ENCODE data around the gene USP32.
"Not testable (repeated sequence)": the region's sequence is repeated elsewhere in the genome, so short reads cannot be mapped to it uniquely, and the experiment has no call there.

Gene USP32, protein sequence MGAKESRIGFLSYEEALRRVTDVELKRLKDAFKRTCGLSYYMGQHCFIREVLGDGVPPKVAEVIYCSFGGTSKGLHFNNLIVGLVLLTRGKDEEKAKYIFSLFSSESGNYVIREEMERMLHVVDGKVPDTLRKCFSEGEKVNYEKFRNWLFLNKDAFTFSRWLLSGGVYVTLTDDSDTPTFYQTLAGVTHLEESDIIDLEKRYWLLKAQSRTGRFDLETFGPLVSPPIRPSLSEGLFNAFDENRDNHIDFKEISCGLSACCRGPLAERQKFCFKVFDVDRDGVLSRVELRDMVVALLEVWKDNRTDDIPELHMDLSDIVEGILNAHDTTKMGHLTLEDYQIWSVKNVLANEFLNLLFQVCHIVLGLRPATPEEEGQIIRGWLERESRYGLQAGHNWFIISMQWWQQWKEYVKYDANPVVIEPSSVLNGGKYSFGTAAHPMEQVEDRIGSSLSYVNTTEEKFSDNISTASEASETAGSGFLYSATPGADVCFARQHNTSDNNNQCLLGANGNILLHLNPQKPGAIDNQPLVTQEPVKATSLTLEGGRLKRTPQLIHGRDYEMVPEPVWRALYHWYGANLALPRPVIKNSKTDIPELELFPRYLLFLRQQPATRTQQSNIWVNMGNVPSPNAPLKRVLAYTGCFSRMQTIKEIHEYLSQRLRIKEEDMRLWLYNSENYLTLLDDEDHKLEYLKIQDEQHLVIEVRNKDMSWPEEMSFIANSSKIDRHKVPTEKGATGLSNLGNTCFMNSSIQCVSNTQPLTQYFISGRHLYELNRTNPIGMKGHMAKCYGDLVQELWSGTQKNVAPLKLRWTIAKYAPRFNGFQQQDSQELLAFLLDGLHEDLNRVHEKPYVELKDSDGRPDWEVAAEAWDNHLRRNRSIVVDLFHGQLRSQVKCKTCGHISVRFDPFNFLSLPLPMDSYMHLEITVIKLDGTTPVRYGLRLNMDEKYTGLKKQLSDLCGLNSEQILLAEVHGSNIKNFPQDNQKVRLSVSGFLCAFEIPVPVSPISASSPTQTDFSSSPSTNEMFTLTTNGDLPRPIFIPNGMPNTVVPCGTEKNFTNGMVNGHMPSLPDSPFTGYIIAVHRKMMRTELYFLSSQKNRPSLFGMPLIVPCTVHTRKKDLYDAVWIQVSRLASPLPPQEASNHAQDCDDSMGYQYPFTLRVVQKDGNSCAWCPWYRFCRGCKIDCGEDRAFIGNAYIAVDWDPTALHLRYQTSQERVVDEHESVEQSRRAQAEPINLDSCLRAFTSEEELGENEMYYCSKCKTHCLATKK (N-terminal part only)

DNA sequence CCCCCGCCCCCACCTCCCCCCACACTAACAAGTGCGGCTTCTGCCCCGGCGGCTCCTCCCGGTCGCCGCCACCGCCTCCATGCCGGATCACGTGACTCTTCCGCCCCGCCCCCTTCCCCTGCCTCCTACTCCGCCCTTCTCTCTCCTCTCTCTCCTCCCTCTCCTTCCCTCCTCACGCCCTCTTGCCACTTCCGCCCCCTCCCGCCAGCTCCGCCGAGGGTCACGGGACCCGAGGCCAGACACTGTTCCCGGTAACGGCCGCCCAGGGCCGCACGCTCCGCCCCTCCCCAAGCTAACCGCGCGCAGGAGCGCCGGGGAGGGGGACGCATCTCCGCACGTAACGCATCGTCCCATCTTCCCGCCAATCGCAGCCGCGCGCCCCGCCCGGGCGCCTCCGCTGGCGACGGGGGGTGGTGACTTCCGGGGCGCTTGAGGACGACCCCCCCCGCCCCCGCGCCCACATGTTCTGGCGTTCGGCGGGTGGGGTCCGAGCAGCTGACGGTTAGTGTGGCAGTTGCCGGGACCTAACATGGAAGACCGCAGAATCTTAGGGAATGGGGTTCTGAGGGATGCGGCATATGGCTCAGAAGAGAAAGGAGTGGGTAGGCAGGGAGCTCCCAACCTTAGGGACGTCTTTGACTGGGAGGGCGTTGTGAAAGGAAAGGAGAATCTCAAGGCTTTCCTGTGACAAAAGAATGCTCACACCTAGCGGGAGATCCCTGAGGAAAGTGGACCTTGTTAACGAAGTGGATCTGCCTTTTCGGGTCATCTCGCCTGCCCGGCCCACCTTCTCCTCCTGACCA is at the start of gene USP32:
Gene USP32, minus strand, starts transcription at position 92 of the 803 bp plus-strand sequence. CDS start 194 bp downstream, outside the sequence.
- DNase-seq (ENCODE audit: low spot score): peak; percentile 95

GRCh38 chr17:60439501-60439900 is 47.6 kb upstream of the USP32 start:
- no peak for DNase-seq (ENCODE audit: low spot score)

GRCh38 chr17:60436676-60437075 is 44.7 kb upstream of the USP32 start:
- no peak for DNase-seq (ENCODE audit: low spot score)

DNA sequence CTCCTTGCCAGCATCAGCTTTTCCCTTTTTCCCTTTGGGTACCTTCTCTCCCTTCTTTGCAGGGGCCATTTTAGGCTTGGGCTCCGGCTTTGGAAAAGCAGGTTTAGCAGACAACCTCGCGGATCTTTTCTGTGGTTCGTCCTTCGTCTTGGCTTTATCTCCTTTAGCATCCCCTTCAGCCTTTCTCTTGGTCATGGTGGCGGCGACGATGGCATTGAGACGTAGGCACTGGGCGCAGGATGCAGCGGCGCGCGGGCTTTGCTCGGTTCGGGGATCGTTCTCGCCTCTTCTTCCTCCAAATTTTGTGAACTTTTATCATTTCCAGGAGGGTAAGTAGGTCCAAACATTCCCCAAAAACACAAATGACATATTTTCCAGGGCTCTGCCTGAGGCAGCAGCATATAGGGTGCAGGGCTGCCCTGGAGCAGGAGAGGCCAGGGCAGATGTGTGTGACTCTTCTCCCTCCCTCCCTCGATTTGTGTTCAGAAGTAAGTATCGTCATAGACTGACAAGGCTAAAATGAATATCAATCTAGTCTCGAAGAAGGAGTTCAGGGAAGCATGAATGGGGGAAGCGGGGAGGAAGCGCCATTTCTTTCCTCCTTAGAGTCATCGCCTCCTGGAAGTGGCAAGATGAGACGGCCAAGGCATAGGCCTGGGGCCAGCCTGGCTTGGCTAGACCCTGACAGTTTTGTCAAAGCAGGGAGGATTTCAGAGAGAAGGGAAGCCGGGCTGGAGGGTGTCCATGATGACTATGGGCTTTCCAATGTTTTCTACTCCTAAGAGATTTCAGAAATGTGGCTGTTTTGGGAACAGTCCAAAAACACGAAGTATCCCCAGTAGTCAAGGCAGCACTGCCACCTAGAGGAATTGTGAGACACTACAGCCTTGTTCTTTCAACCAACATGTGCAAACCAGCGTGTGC is 43.6 kb upstream of the USP32 start:
- DNase-seq (ENCODE audit: low spot score): peak; percentile 78

- not testable (repeated sequence) for DNase-seq (ENCODE audit: low spot score)
These were observed 41.4 kb upstream of the USP32 start for GRCh38 chr17:60433021-60433997.

DNA sequence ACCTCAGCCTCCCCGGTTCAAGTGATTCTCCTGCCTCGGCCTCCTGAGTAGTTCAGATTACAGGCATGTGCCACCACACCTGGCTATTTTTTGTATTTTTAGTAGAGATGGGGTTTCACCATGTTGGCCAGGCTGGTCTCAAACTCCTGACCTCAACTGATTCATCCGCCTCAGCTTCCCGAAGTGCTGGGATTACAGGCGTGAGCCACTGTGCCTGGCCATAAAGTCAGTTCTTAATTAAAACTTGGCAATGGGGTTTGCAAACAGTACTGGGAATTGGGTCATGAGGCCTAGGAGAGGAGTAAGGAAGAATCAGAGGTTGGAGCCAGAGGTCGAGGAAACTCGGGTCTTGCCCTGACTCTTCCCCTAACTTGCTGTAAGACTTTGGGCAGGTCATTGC is 38.6 kb upstream of the USP32 start:
- DNase-seq (ENCODE audit: low spot score): not testable (repeated sequence)

- not testable (repeated sequence) for DNase-seq (ENCODE audit: low spot score)
These were observed 36.6 kb upstream of the USP32 start for GRCh38 chr17:60428491-60428890.

DNA sequence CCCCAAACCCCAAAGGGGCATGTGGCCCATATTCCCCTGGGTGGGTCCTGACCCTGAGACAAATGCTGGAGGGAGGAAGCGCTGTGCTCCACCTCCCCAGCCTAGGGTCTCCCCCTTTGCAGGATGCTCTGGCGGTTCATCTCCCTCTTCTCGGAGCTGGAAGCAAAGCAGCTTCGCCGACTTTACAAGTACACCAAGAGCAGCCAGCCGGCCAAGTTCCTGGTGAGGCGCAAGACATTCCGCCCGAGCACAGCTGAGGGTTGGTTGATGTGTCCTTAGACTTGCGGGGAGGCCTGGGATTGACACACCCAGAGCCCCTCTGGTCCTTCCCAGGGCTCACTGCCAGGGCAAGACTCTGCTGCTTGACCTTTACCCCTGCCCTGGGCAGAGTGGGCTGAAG is 34.7 kb upstream of the USP32 start:
- no peak for DNase-seq (ENCODE audit: low spot score)

DNA sequence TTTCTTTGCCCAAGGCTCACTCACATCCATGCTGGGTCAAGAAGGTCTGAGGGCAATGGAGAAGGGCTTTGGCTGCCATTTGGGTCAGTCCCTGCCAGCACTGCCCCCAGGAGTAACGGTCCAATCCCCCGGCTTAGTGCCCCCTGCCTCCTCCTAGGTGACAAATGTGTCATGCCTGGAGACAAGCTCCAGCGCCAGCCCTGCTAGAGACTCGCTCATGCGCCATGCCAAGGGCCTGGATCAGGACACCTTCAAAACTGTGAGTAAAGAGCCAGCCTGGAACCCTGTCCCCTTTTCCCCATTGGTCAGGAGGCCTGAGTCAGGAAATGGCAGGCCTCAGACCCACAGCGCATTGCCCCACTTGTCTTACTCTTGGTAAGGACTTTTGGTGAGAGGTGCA is 33.7 kb upstream of the USP32 start:
- DNase-seq (ENCODE audit: low spot score): no peak

DNA sequence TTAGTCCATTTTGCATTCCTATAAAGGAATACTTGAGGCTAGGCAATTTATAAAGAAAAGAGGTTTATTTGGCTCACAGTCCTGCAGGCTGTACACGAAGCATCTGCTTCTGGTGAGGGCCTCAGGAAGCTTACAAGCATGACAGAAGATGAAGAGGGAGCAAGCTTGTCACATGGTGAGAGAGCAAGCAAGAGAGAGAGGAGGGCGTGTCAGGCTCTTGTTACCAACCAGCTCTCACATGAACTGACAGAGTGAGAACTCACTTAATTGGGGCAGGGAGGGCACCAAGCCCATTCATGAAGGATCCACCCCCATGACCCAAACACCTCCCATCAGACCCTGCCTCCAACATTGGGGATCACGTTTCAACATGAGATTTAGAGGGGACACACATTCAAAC is 31.9 kb upstream of the USP32 start:
- no peak for DNase-seq (ENCODE audit: low spot score)

DNA sequence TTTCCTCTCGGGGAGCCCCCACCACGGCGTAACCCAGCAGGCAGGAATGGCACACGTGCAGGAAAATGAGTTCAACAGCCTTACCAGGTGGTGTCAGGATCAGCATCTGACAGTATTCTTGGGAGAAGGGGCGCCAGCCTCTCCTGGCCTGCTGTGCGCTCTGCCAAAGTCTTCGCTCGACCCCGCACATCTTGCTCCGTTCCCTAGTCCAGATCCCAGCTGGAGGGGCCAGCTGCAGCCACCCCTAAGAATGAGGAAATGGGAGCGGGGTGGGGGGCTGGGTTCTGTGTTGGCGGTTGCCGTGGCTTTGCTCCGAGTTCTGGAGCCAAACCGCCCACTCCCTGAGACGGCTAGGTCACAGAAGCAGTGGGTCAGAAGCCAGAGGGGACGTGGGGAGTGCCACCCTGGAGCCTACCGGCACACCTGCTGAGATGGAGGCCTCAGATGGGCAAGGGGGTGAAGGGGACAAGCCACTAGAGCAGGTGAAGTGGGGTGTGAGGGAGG is 30.3 kb upstream of the USP32 start, which contains the start of gene CHCT1:
Gene CHCT1, plus strand, starts transcription at position 328 of the 504 bp plus-strand sequence. Its CDS starts 104 bp downstream, at position 432.
- DNase-seq (ENCODE audit: low spot score): no peak

DNA sequence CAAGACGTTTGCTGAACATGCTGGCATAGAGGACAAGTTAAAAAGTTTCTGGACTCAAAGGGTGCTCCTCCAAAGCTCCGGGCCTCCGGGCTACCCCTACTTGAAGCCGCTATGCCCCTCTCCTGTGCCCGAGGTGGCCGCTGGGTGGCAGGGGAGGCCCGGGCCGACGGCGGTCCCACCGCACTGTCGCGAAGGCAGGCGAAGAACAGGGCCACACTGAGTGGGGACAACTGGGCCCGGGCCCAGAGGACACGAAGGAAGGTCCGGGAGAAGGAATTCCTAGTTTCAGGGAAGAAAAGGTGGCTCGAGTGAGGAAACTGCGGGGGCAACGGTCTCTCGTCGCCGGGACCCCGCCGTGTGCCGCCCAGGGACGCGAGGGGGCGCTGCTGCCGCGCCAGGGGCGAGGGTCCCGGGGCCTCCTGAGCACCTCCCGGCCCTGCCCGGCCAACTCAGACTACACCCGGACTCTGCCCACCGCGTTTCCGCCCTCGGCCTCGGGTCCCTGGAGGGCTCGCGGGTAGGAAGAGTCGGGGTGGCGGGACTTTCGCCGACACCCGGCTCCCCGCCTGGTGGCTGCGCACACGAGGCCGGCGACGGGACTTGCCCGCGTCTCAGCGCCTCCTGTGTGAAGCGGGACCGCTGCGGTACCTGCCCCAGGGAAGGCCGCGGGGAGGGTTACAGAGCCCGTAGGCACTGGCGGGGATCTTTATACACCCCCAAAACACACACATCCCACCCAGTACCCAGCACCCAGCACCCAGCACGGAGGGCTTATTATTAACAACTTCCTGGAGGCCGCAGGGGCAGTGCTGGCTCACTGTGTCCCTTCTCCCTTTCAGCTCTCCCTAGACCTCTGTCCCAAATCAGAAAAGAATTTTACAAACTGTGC is 29.6 kb upstream of the USP32 start:
- peak; percentile 14 for DNase-seq (ENCODE audit: low spot score)

GRCh38 chr17:60419875-60420274 is 27.9 kb upstream of the USP32 start:
- DNase-seq (ENCODE audit: low spot score): not testable (repeated sequence)

DNA sequence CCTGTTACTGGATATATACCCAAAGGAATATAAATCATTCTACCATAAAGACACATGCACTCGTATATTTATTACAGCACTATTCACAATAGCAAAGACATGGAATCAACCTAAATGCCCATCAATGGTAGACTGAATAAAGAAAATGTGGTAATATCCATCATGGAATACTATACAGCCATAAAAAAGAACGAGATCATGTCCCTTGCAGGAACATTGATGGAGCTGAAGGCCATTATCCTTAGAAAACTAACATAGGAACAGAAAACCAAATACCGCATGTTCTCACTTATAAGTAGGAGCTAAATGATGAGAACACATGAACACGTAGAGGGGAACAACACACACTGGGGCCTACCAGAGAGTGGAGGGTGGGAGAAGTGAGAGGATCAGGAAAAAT is 27.1 kb upstream of the USP32 start:
- not testable (repeated sequence) for DNase-seq (ENCODE audit: low spot score)

DNA sequence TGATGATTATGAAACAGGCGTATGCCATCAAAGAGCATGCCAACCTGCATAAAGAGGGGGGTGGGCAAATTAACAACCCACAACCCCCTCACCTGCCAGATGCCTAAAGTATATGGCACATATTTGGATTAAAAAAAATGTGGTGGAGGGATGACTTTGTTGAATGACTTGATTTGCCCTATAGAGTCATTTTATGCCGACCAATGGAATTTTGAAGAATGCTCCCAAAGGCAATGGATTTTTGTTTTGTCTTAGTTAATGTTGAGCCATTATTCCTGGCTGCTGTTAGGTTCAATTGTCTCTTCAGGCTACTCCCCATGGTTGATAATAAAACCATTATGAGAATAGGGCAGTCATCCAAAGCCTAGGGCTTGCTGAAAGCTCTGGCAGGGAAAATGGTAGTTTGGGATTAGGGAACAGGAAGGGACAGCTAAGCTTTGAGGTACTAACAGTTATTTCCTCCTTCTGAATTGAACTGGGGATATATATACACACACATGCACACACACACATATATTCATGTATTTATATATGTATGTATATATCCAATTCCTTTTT is 24.5 kb upstream of the USP32 start:
- DNase-seq (ENCODE audit: low spot score): no peak

DNA sequence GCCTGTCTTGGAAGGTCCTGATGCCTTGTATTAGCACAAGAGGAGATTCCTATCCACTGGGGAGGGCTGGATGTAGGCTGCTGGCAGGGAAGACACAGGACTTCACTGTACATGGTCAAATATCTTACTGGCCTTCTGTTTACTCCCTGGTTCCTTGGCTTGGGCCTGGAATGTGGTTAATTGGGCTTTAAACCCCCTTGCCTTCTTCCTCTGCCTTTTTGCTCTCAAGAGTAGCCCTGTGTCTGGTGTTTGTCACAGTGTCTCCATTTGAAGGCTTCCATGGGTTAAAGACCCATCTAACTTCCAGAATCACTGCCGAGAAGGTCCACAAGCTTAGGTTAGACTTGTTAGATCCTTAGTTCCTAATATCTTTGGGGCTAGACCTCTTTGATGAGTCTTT is 23.2 kb upstream of the USP32 start:
- DNase-seq (ENCODE audit: low spot score): no peak

GRCh38 chr17:60412701-60413100 is 20.8 kb upstream of the USP32 start:
- no peak for DNase-seq (ENCODE audit: low spot score)
